GM12878 (cell line): Measurements from ENCODE around the gene DCUN1D3. TPM values are rescaled to one million over a fixed set of nuclear protein-coding genes. Genes with fewer than 3 reads are reported as not detected.

Source experiments
- ETV6 ChIP-seq, 2 experiments: fragments of 450-650 bp in 1 of 2; IDR thresholded peaks in 1 of 2; conservative IDR thresholded peaks in 1 of 2; 2 replicates each; pipeline ENCODE4 v1.6.1; 2014; ENCODE audit warnings: antibody characterized with exemption in 1 of 2, borderline replicate concordance in 1 of 2, low read depth in 1 of 2, mild to moderate bottlenecking in 1 of 2, moderate library complexity in 1 of 2
- HSF1 ChIP-seq: fragments of 150-350 bp; IDR thresholded peaks from 2 replicates; pipeline ENCODE4 v1.6.1; 2014; ENCODE audit warnings: mild to moderate bottlenecking, low read depth, low read length
- IKZF2 ChIP-seq, 2 experiments: fragments of 450-650 bp; IDR thresholded peaks; 2 replicates each; pipeline ENCODE4 v1.6.1; 2017; ENCODE audit warnings: mild to moderate bottlenecking in 2 of 2, moderate library complexity in 2 of 2
- JUNB ChIP-seq: IDR thresholded peaks from 2 replicates; pipeline ENCODE4 v1.6.1; 2016; ENCODE audit warnings: antibody characterized with exemption, mild to moderate bottlenecking
- KAT2A ChIP-seq: conservative IDR thresholded peaks from 2 replicates; pipeline ENCODE4 v1.6.1; 2011; ENCODE audit warnings: low read depth, low read length; ENCODE audit not compliant: control insufficient read depth
- MYC ChIP-seq: IDR thresholded peaks from 2 replicates; pipeline ENCODE4 v1.6.1; 2011; ENCODE audit warnings: mild to moderate bottlenecking, low read length, moderate library complexity, inconsistent platforms; ENCODE audit not compliant: insufficient read depth, insufficient replicate concordance, insufficient read length, severe bottlenecking
- NFYA ChIP-seq: IDR thresholded peaks from 2 replicates; pipeline ENCODE4 v1.6.1; 2011; ENCODE audit warnings: low read depth, mild to moderate bottlenecking, low read length, improper control_type of control experiment, borderline replicate concordance
- NFYB ChIP-seq: IDR thresholded peaks from 2 replicates; pipeline ENCODE4 v1.6.1; 2011; ENCODE audit warnings: low read depth, mild to moderate bottlenecking, low read length, improper control_type of control experiment, moderate library complexity; ENCODE audit not compliant: insufficient read depth
- PAX5 ChIP-seq: IDR thresholded peaks from 2 replicates; pipeline ENCODE4 v1.6.1; 2011; ENCODE audit warnings: low read depth, low read length, borderline replicate concordance
- PKNOX1 ChIP-seq: fragments of 450-650 bp; IDR thresholded peaks from 2 replicates; pipeline ENCODE4 v1.6.1; 2016; ENCODE audit warnings: mild to moderate bottlenecking
- RAD51 ChIP-seq: fragments of 450-650 bp; IDR thresholded peaks from 2 replicates; pipeline ENCODE4 v1.6.1; 2016; ENCODE audit warnings: moderate library complexity, mild to moderate bottlenecking, inconsistent platforms
- RFX5 ChIP-seq: IDR thresholded peaks from 2 replicates; pipeline ENCODE4 v1.6.1; 2011; ENCODE audit warnings: low read depth, low read length, improper control_type of control experiment
- RUNX3 ChIP-seq: IDR thresholded peaks from 2 replicates; pipeline ENCODE4 v1.6.1; 2012; ENCODE audit warnings: low read length, inconsistent platforms
- TBL1XR1 ChIP-seq: IDR thresholded peaks from 2 replicates; pipeline ENCODE4 v1.6.1; 2012; ENCODE audit warnings: low read depth, low read length, improper control_type of control experiment
- WRNIP1 ChIP-seq: IDR thresholded peaks from 2 replicates; pipeline ENCODE4 v1.6.1; 2011; ENCODE audit warnings: low read depth, low read length, improper control_type of control experiment, borderline replicate concordance
- ZBTB11 ChIP-seq: fragments of 450-650 bp; formaldehyde crosslinking; IDR thresholded peaks from 2 replicates; pipeline ENCODE4 v1.5.0; 2022; ENCODE audit warnings: mild to moderate bottlenecking, missing genetic modification characterization
- ZZZ3 ChIP-seq: IDR thresholded peaks from 2 replicates; pipeline ENCODE4 v1.6.1; 2011; ENCODE audit warnings: low read depth; ENCODE audit not compliant: control insufficient read depth, insufficient read length
- polyA plus RNA-seq, 11 experiments: library from polyadenylated mRNA; depleted of rRNA in 4 of 11; unstranded in 6 of 11; stranded (reverse) in 5 of 11; fragments of >200 nt; fragmentation: Nextera tagmentation in 4 of 11; fragmentation: Illumina TruSeq in 1 of 11; extraction: Ambion mirVana in 4 of 11; extraction: Trizol in 1 of 11; gene quantifications; 1 replicate in 1 of 11; 2 replicates in 10 of 11; pipeline versions ENCODE4 v1.2.1 to v1.2.3, GENCODE V29; 2011 to 2016; ENCODE audit warnings: inconsistent platforms in 2 of 11, missing spikeins in 2 of 11, low read depth in 1 of 11
- total RNA-seq, 4 experiments: library from RNA; depleted of rRNA in 3 of 4; stranded (reverse); fragments of >200 nt in 3 of 4; fragmentation: Illumina TruSeq in 1 of 4; extraction: Trizol in 1 of 4; gene quantifications; 2 replicates each; pipeline versions ENCODE4 v1.2.1 to v1.2.3, GENCODE V29; 2013 to 2021
- TF ChIP-seq, protein P1 (sequence below): IDR thresholded peaks from 2 replicates; pipeline ENCODE4 v1.6.1; 2012; ENCODE audit warnings: low read depth, low read length, improper control_type of control experiment
- TF ChIP-seq, protein P2 (sequence below): fragments of 450-650 bp; IDR thresholded peaks from 2 replicates; pipeline ENCODE4 v1.6.1; 2018; ENCODE audit warnings: borderline replicate concordance, mild to moderate bottlenecking; ENCODE audit not compliant: partially characterized antibody

Gene DCUN1D3
- total and polyA plus RNA-seq, 10 of the 15 experiments (the other 5 are each of a cell fraction or from before 2014, with no cell fraction given) = 0.47 to 4.5 (median 1.9) TPM

DNA sequence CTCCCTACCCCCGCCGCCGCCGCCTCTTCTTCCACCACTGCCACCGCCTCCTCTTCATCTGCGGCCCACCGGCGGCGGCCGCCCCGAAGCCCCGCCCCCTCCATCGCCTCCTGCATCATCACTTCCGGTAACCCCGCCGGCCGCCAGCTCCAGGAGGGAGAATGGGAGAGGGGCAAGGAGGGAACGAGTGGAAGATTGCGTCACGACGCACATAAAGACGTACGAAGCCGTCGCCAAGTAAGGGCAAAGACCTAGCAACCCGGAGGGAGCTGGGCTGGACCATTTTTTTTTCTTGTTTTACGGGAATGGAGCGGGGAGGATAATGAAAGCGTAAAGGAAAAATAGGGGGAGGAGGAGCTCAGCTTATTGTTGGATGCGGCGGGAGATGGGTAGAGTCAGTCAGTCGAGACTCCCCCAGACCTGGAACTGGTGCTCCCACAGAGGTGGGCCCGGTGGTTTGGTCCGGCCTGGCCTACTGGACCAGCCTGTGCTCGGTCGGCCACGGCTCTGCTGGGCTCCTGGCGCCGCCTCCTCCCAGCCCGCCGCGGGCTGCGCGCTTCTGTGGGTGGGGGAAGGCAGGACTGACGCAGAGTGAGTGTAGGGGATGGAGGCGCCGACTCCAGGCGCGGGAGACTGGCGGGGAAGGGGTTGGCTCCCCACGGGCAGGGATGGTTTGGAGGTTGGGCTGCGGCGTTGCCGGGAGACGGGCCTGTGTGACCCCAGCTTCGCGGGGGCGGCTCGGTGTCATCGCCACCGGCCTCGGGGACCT lies at the start of gene DCUN1D3, which contains the start of gene LYRM1 (continued):
- no peak for TF ChIP-seq KAT2A
- TF ChIP-seq ETV6 (conservative IDR thresholded peaks at IDR 0.05 in 1 of 2, IDR thresholded peaks at IDR 0.05 in 1 of 2; ENCODE audit: borderline replicate concordance in 1 of 2, low read depth in 1 of 2) = 0 out of 4 replicates have a peak, but pooled peaks of 1 of the 2 experiments have one; percentile 53
- TF ChIP-seq, protein P1, sequence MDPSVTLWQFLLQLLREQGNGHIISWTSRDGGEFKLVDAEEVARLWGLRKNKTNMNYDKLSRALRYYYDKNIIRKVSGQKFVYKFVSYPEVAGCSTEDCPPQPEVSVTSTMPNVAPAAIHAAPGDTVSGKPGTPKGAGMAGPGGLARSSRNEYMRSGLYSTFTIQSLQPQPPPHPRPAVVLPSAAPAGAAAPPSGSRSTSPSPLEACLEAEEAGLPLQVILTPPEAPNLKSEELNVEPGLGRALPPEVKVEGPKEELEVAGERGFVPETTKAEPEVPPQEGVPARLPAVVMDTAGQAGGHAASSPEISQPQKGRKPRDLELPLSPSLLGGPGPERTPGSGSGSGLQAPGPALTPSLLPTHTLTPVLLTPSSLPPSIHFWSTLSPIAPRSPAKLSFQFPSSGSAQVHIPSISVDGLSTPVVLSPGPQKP = peak; percentile 76
- TF ChIP-seq RUNX3 = peak; percentile 24; the same call in 1 of the 2 replicates
- TF ChIP-seq ZZZ3 = no peak
- TF ChIP-seq MYC = no peak
- peak; percentile 44; the same call in 1 of the 2 replicates for TF ChIP-seq PKNOX1
- no peak for TF ChIP-seq TBL1XR1
- TF ChIP-seq WRNIP1 = no peak
- no peak for TF ChIP-seq HSF1
- no peak for TF ChIP-seq JUNB
- TF ChIP-seq RFX5 = peak; percentile 48; the same call in 1 of the 2 replicates
- TF ChIP-seq RAD51 = no peak
- peak; percentile 95 to 96 for TF ChIP-seq IKZF2 (IDR thresholded peaks at IDR 0.05)
- TF ChIP-seq, protein P2, sequence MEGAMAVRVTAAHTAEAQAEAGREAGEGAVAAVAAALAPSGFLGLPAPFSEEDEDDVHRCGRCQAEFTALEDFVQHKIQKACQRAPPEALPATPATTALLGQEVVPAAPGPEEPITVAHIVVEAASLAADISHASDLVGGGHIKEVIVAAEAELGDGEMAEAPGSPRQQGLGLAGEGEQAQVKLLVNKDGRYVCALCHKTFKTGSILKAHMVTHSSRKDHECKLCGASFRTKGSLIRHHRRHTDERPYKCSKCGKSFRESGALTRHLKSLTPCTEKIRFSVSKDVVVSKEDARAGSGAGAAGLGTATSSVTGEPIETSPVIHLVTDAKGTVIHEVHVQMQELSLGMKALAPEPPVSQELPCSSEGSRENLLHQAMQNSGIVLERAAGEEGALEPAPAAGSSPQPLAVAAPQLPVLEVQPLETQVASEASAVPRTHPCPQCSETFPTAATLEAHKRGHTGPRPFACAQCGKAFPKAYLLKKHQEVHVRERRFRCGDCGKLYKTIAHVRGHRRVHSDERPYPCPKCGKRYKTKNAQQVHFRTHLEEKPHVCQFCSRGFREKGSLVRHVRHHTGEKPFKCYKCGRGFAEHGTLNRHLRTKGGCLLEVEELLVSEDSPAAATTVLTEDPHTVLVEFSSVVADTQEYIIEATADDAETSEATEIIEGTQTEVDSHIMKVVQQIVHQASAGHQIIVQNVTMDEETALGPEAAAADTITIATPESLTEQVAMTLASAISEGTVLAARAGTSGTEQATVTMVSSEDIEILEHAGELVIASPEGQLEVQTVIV = peak; percentile 33
- TF ChIP-seq PAX5 = peak; percentile 12; the same call in 1 of the 2 replicates
- TF ChIP-seq ZBTB11 = no peak
- no peak for TF ChIP-seq NFYA
- TF ChIP-seq NFYB = no peak
